ENCODE measurements around the gene KDM8. TPM values are rescaled to one million over a fixed set of nuclear protein-coding genes. Genes with fewer than 3 reads are reported as not detected.
"Not testable (repeated sequence)": the region's sequence is repeated elsewhere in the genome, so short reads cannot be mapped to it uniquely, and the experiment has no call there.

The KDM8 gene
- total RNA-seq, 1 donor from 2014 or later: 9.6 TPM

GRCh38 chr16:27202923-27203506, 311 bp upstream of the KDM8 start:
- Mint-ChIP-seq H3K27me3 (ENCODE audit: unreplicated experiment) (peaks cover 7% of the 10 kb centered on the region), H3K27ac (ENCODE audit: unreplicated experiment) (peak overlapping the region; percentile 100), H3K9me3 (ENCODE audit: unreplicated experiment) (peaks cover 19% of the 10 kb centered on the region), H3K36me3 (ENCODE audit: unreplicated experiment) (no peaks in the 10 kb centered on the region), H3K4me1 (ENCODE audit: low read depth, unreplicated experiment) (peaks cover 5% of the 10 kb centered on the region), H3K4me3 (ENCODE audit: unreplicated experiment) (peak overlapping the region; percentile 98)
- DNase-seq: peak; percentile 96
- no peak for TF ChIP-seq CTCF (IDR thresholded peaks at IDR 0.05; ENCODE audit: partially characterized antibody, unreplicated experiment)

GRCh38 chr16:27204312-27204915, 1.1 kb downstream of the KDM8 start:
- Mint-ChIP-seq H3K36me3 (ENCODE audit: unreplicated experiment) (no peaks in the 10 kb centered on the region), H3K9me3 (ENCODE audit: unreplicated experiment) (peaks cover 19% of the 10 kb centered on the region), H3K4me1 (ENCODE audit: low read depth, unreplicated experiment) (peaks cover 5% of the 10 kb centered on the region), H3K4me3 (ENCODE audit: unreplicated experiment) (peak overlapping the region; percentile 98), H3K27me3 (ENCODE audit: unreplicated experiment) (peaks cover 8% of the 10 kb centered on the region), H3K27ac (ENCODE audit: unreplicated experiment) (peak overlapping the region; percentile 100)
- DNase-seq: no peak
- TF ChIP-seq CTCF (IDR thresholded peaks at IDR 0.05; ENCODE audit: partially characterized antibody, unreplicated experiment): no peak

- TF ChIP-seq CTCF (IDR thresholded peaks at IDR 0.05; ENCODE audit: partially characterized antibody, unreplicated experiment): no peak
- no peak for DNase-seq
- no peak overlapping the region for H3K27ac Mint-ChIP-seq (ENCODE audit: unreplicated experiment)
- H3K4me1 Mint-ChIP-seq (ENCODE audit: low read depth, unreplicated experiment): peaks cover 5% of the 10 kb centered on the region
- H3K9me3 Mint-ChIP-seq (ENCODE audit: unreplicated experiment): peaks cover 19% of the 10 kb centered on the region
- peaks cover 9% of the 10 kb centered on the region for H3K27me3 Mint-ChIP-seq (ENCODE audit: unreplicated experiment)
- H3K4me3 Mint-ChIP-seq (ENCODE audit: unreplicated experiment): no peak overlapping the region
- no peaks in the 10 kb centered on the region for H3K36me3 Mint-ChIP-seq (ENCODE audit: unreplicated experiment)
Observed at GRCh38 chr16:27205423-27206065, 2.2 kb downstream of the KDM8 start.

- not testable (repeated sequence) for H3K27me3 Mint-ChIP-seq (ENCODE audit: unreplicated experiment); DNase-seq; H3K36me3 Mint-ChIP-seq (ENCODE audit: unreplicated experiment); H3K27ac Mint-ChIP-seq (ENCODE audit: unreplicated experiment); H3K4me3 Mint-ChIP-seq (ENCODE audit: unreplicated experiment); H3K4me1 Mint-ChIP-seq (ENCODE audit: low read depth, unreplicated experiment)
- peaks cover 11% of the 10 kb centered on the region for H3K9me3 Mint-ChIP-seq (ENCODE audit: unreplicated experiment)
Observed at GRCh38 chr16:27207121-27207520, 3.8 kb downstream of the KDM8 start.

- H3K9me3 Mint-ChIP-seq (ENCODE audit: unreplicated experiment): peaks cover 8% of the 10 kb centered on the region
- no peak overlapping the region for H3K27ac Mint-ChIP-seq (ENCODE audit: unreplicated experiment)
- no peak overlapping the region for H3K4me3 Mint-ChIP-seq (ENCODE audit: unreplicated experiment)
- H3K4me1 Mint-ChIP-seq (ENCODE audit: low read depth, unreplicated experiment): peaks cover 4% of the 10 kb centered on the region
- H3K27me3 Mint-ChIP-seq (ENCODE audit: unreplicated experiment): peaks cover 5% of the 10 kb centered on the region
- H3K36me3 Mint-ChIP-seq (ENCODE audit: unreplicated experiment): no peaks in the 10 kb centered on the region
- no peak for DNase-seq
- TF ChIP-seq CTCF (IDR thresholded peaks at IDR 0.05; ENCODE audit: partially characterized antibody, unreplicated experiment): no peak
Observed at GRCh38 chr16:27208081-27208680, 4.9 kb downstream of the KDM8 start.

Measured in glutamatergic neuron (in vitro differentiated cells).